ENCODE measurements around the gene CDK17. TPM values are rescaled to one million over a fixed set of nuclear protein-coding genes. Genes with fewer than 3 reads are reported as not detected.
A peak's percentile ranks its signal among the peaks of the same experiment; 100 is the strongest.
"Not testable (repeated sequence)": the region's sequence is repeated elsewhere in the genome, so short reads cannot be mapped to it uniquely, and the experiment has no call there.

The CDK17 gene
- total RNA-seq, 2 experiments from 2014 or later = 41.5 to 42.5 TPM

DNA sequence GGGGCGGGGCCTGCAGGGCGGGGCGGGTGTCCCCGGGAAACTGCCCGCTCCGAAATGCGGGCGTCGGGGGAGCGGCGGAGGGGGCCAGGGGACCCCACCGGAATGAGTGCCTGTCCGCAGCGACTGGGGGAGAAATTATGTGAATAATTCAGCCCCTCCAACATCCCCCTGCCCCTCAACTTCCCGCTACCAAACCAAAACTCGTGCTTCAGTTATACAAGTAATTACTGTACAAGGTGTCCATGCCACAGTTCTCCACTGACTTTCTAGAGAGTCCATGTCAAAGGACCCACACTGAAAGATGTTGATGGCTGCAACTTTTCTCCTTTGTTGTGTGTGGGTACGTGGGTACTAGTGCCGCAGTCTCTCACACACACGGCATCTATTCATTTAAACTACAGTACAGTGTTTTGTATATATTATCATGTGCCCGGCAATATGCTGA lies 414 bp upstream of the CDK17 start:
- DNase-seq = no peak
- H3K4me3 Mint-ChIP-seq = peak overlapping the region; percentile 94

DNA sequence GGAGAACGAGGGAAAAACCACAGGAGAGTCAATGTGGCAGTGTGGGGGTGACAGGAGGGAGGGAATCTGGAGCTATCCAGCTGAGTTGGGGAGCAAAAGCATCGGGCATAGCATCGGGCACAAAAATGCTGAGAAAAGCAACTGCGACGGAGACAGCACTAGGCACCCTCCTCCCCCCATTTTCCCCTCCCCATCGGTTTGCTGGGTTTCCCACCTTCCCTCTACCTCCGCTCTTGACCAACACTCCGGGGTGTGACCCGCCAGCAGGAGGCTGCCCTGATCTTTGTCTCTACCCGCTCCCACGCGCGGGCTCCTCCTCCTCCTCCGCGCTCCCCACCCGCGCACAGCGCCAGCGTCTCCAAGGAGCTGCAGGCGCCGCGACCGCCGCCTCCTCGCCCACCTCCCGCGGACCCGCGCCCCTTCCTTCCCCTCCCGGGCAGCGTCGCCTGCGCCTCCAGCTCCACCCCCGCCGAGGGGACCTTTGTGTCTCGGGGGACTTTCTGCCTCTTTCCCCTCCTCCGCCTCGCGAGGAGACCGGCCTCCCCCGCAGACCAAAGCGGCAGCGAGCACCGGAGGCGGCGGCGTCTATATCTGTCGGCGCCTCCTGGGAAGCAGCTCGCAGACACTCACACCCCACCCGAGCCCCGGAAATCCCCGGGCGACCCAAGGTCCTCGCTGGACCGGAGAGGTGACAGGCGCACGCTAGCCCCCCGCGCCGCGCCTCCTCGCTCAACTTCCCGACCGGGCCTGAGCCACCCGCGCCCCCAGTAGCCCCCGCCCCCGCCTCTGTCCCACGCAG lies 920 bp downstream of the CDK17 start:
- peak overlapping the region; percentile 94 for H3K4me3 Mint-ChIP-seq
- DNase-seq = peak; percentile 74
- ChIA-PET CTCF (interaction anchor here (0.7 to 7.7 kb wide), 40 partner anchors 10 to 338 kb away, joined by 3 to 111 read pairs (median 5); partner anchors contain the start of gene CFAP54), POLR2A (interaction anchor here (0.5 to 5.2 kb wide), 48 partner anchors 10 to 508 kb away, joined by 3 to 79 read pairs (median 8); partner anchors contain the start of genes AMDHD1, CCDC38, CFAP54 and LTA4H)
- H3K9me3 Mint-ChIP-seq = no peaks in the 10 kb centered on the region
- no peaks in the 10 kb centered on the region for H3K27me3 Mint-ChIP-seq
- H3K4me1 Mint-ChIP-seq = peaks cover 47% of the 10 kb centered on the region
- peak overlapping the region; percentile 94 for H3K27ac Mint-ChIP-seq
- peaks cover 11% of the 10 kb centered on the region for H3K36me3 Mint-ChIP-seq (ENCODE audit: low read depth)

More for the DNA sequence above, 414 bp upstream of the CDK17 start:
- CTCF ChIA-PET = interaction anchor here (0.5 to 7.7 kb wide), 41 partner anchors 9 to 507 kb away, joined by 3 to 111 read pairs (median 6); partner anchors contain the start of gene CFAP54
- H3K27me3 Mint-ChIP-seq = no peaks in the 10 kb centered on the region
- H3K27ac Mint-ChIP-seq = peak overlapping the region; percentile 94
- H3K9me3 Mint-ChIP-seq = no peaks in the 10 kb centered on the region
- peaks cover 11% of the 10 kb centered on the region for H3K36me3 Mint-ChIP-seq (ENCODE audit: low read depth)
- POLR2A ChIA-PET = interaction anchor here (0.5 to 5.2 kb wide), 55 partner anchors 11 to 507 kb away, joined by 3 to 79 read pairs (median 7); partner anchors contain the start of genes AMDHD1, CCDC38, CFAP54 and LTA4H
- H3K4me1 Mint-ChIP-seq = peaks cover 45% of the 10 kb centered on the region

- POLR2A ChIA-PET = interaction anchor here (0.8 to 5.2 kb wide), 32 partner anchors 9 to 509 kb away, joined by 3 to 79 read pairs (median 10); partner anchors contain the start of genes CFAP54 and NEDD1
- H3K9me3 Mint-ChIP-seq = no peaks in the 10 kb centered on the region
- peaks cover 42% of the 10 kb centered on the region for H3K4me1 Mint-ChIP-seq
- H3K36me3 Mint-ChIP-seq (ENCODE audit: low read depth) = peaks cover 11% of the 10 kb centered on the region
- CTCF ChIA-PET = interaction anchor here (0.8 to 7.7 kb wide), 21 partner anchors 9 to 338 kb away, joined by 3 to 111 read pairs (median 7); partner anchors contain the start of gene CFAP54
- DNase-seq = no peak
- peak overlapping the region; percentile 94 for H3K4me3 Mint-ChIP-seq
- H3K27me3 Mint-ChIP-seq = no peaks in the 10 kb centered on the region
- H3K27ac Mint-ChIP-seq = peak overlapping the region; percentile 94
Observed at GRCh38 chr12:96398424-96399119, 1.7 kb downstream of the CDK17 start.

GRCh38 chr12:96397756-96398423 lies 2.3 kb downstream of the CDK17 start:
- POLR2A ChIA-PET = interaction anchor here (0.8 to 4.8 kb wide), 13 partner anchors 8 to 351 kb away, joined by 3 to 52 read pairs (median 14); no protein-coding TSS in a partner anchor
- peaks cover 11% of the 10 kb centered on the region for H3K36me3 Mint-ChIP-seq (ENCODE audit: low read depth)
- peak overlapping the region; percentile 94 for H3K27ac Mint-ChIP-seq
- CTCF ChIA-PET = interaction anchor here (0.8 to 7.7 kb wide), 10 partner anchors 8 to 183 kb away, joined by 3 to 111 read pairs (median 23); partner anchors contain the start of gene CFAP54
- peaks cover 41% of the 10 kb centered on the region for H3K4me1 Mint-ChIP-seq
- no peak for DNase-seq
- H3K9me3 Mint-ChIP-seq = no peaks in the 10 kb centered on the region
- peak overlapping the region; percentile 94 for H3K4me3 Mint-ChIP-seq
- H3K27me3 Mint-ChIP-seq = no peaks in the 10 kb centered on the region

- Mint-ChIP-seq H3K27me3 (no peaks in the 10 kb centered on the region), H3K27ac (no peak overlapping the region), H3K4me1 (peaks cover 41% of the 10 kb centered on the region), H3K36me3 (ENCODE audit: low read depth) (peaks cover 11% of the 10 kb centered on the region), H3K4me3 (no peak overlapping the region), H3K9me3 (no peaks in the 10 kb centered on the region)
- DNase-seq = no peak
- ChIA-PET POLR2A (interaction anchor here (0.8 to 1.0 kb wide), 2 partner anchors 134 to 455 kb away, joined by 3 read pairs; partner anchors contain the start of gene CCDC38), CTCF (interaction anchor here (0.8 to 5.8 kb wide), 3 partner anchors 7 to 182 kb away, joined by 6 to 40 read pairs (median 20); no protein-coding TSS in a partner anchor)
Observed at GRCh38 chr12:96396914-96397313, 3.3 kb downstream of the CDK17 start.

GRCh38 chr12:96396209-96396608 lies 4.0 kb downstream of the CDK17 start:
- Mint-ChIP-seq H3K27me3 (no peaks in the 10 kb centered on the region), H3K36me3 (ENCODE audit: low read depth) (peaks cover 15% of the 10 kb centered on the region), H3K27ac (no peak overlapping the region), H3K9me3 (no peaks in the 10 kb centered on the region), H3K4me3 (no peak overlapping the region), H3K4me1 (peaks cover 38% of the 10 kb centered on the region)
- no peak for DNase-seq
- ChIA-PET POLR2A (interaction anchor here (0.8 kb wide), 1 partner anchor 454 kb away, joined by 3 read pairs; the partner anchor contains the start of gene CCDC38), CTCF (interaction anchor here (5.8 kb wide), 1 partner anchor 181 kb away, joined by 40 read pairs; no protein-coding TSS in a partner anchor)

DNA sequence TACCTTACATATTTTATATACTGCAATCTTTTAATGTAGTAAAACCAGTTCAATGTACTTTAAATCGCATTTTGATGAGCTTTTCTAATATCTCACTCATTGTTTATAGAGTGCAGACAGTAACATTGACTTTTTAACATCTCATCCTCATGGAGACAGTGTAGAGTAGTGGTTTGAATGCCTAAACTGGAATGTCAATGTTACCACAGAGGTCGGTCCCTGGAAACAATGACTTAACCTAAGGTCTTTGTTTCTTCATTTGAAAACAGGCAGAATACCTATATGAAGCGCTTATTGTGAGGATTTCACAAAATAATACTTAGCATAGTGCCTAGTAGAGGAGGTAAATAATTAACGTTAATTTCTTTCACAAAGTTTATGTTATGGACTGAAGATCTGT lies 5.0 kb downstream of the CDK17 start:
- peaks cover 39% of the 10 kb centered on the region for H3K4me1 Mint-ChIP-seq
- H3K27ac Mint-ChIP-seq = no peak overlapping the region
- no peaks in the 10 kb centered on the region for H3K9me3 Mint-ChIP-seq
- DNase-seq = no peak
- H3K27me3 Mint-ChIP-seq = no peaks in the 10 kb centered on the region
- peaks cover 15% of the 10 kb centered on the region for H3K36me3 Mint-ChIP-seq (ENCODE audit: low read depth)
- POLR2A ChIA-PET = no interaction called here
- CTCF ChIA-PET = no interaction called here
- no peak overlapping the region for H3K4me3 Mint-ChIP-seq

GRCh38 chr12:96393229-96393628 lies 7.0 kb downstream of the CDK17 start:
- H3K9me3 Mint-ChIP-seq, H3K27ac Mint-ChIP-seq, POLR2A ChIA-PET, H3K4me3 Mint-ChIP-seq, DNase-seq, CTCF ChIA-PET, H3K27me3 Mint-ChIP-seq: not testable (repeated sequence)
- peaks cover 43% of the 10 kb centered on the region for H3K4me1 Mint-ChIP-seq
- peaks cover 13% of the 10 kb centered on the region for H3K36me3 Mint-ChIP-seq (ENCODE audit: low read depth)

DNA sequence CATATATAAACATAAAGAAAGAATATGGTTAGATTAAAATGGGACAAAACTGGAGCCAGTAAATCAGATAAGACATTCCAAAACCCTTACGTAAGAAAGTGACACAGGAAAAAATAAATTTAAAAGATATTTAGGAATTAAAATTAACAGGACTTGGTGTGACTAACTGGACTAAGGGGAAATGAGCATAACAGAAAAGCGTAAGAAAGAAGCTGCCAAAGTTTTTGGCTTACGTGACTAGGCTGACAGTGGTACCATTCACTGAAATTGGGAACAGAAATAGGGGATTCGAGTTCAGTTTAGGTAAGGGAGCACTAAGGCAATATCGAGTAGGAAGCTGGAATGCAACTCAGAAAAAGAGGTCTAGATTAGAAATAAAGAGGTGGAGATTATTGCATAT lies 7.8 kb downstream of the CDK17 start:
- H3K4me3 Mint-ChIP-seq = no peak overlapping the region
- H3K4me1 Mint-ChIP-seq = peaks cover 39% of the 10 kb centered on the region
- ChIA-PET POLR2A (no interaction called here), CTCF (no interaction called here)
- H3K36me3 Mint-ChIP-seq (ENCODE audit: low read depth) = peaks cover 13% of the 10 kb centered on the region
- DNase-seq = no peak
- H3K27ac Mint-ChIP-seq = no peak overlapping the region
- no peaks in the 10 kb centered on the region for H3K9me3 Mint-ChIP-seq
- no peaks in the 10 kb centered on the region for H3K27me3 Mint-ChIP-seq

GRCh38 chr12:96387981-96388380 lies 12.3 kb downstream of the CDK17 start:
- DNase-seq = no peak
- Mint-ChIP-seq H3K36me3 (ENCODE audit: low read depth) (peaks cover 28% of the 10 kb centered on the region), H3K4me1 (peaks cover 38% of the 10 kb centered on the region), H3K9me3 (peaks cover 6% of the 10 kb centered on the region), H3K4me3 (no peak overlapping the region), H3K27me3 (no peaks in the 10 kb centered on the region), H3K27ac (no peak overlapping the region)
- POLR2A ChIA-PET = interaction anchor here (4.0 kb wide), 1 partner anchor 12 kb away, joined by 28 read pairs; the partner anchor contains the start of gene CDK17
- CTCF ChIA-PET = interaction anchor here (4.1 kb wide), 1 partner anchor 11 kb away, joined by 20 read pairs; the partner anchor contains the start of gene CDK17

DNA sequence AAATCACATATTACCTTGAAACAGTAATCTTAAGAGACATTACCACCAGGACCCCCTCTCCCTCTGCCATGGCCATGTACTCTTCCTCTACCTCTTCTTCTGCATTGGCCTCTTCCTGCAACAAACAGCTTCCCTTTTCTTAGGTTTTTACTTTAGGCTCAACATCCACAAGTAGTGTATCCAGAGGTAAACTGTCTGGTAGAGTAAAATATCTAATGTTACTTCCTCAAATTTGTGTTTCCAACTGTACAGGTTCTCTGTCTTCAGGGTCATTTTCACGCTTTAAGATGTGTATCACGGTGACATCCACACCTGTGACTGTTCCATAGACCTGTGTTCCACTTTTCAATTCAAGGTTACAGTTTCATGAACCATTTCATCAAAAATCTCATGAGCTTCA lies 13.4 kb downstream of the CDK17 start:
- DNase-seq = no peak
- ChIA-PET POLR2A (no interaction called here), CTCF (interaction anchor here (1.0 kb wide), 1 partner anchor 13 kb away, joined by 4 read pairs; the partner anchor contains the start of gene CDK17)
- Mint-ChIP-seq H3K36me3 (ENCODE audit: low read depth) (peaks cover 37% of the 10 kb centered on the region), H3K27ac (no peak overlapping the region), H3K4me3 (no peak overlapping the region), H3K9me3 (peaks cover 12% of the 10 kb centered on the region), H3K27me3 (no peaks in the 10 kb centered on the region), H3K4me1 (peaks cover 45% of the 10 kb centered on the region)

DNA sequence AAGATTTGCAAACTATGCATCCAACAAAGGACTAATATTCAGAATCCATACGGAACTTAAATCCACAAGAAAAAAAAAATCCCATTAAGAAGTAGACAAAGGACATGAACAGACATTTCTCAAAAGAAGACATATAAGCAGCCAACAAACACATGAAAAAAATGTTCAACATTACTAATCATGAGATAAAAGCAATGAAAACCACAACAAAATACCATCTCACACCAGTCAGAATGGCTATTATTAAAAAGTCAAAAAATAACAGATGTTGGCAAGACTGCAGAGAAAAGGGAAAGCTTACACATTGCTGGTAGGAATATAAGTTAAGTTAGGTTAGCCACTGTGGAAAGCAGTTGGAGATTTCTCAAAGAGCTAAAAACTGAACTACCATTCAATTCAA lies 16.2 kb downstream of the CDK17 start:
- ChIA-PET POLR2A (interaction anchor here (0.6 to 2.0 kb wide), 2 partner anchors 16 to 176 kb away, joined by 3 to 8 read pairs; partner anchors contain the start of gene CDK17), CTCF (interaction anchor here (0.7 to 1.2 kb wide), 2 partner anchors 15 to 284 kb away, joined by 3 to 4 read pairs; no protein-coding TSS in a partner anchor)
- Mint-ChIP-seq H3K4me1 (peaks cover 50% of the 10 kb centered on the region), H3K9me3 (peaks cover 18% of the 10 kb centered on the region), H3K36me3 (ENCODE audit: low read depth) (peaks cover 40% of the 10 kb centered on the region), H3K27ac (no peak overlapping the region), H3K4me3 (no peak overlapping the region), H3K27me3 (no peaks in the 10 kb centered on the region)
- DNase-seq = no peak

Measured in activated CD4-positive, alpha-beta memory T cell treated with anti-CD3 and anti-CD28 coated beads, Interleukin-2, amount 10 ng/mL, durations not matched to agents 7 days and 5 days (primary cell).